Neural cell (in vitro differentiated cells): ENCODE data around the gene SIK3. TPM values are rescaled to one million over a fixed set of nuclear protein-coding genes. Genes with fewer than 3 reads are reported as not detected.

ENCODE experiments used
- H2AFZ ChIP-seq: fragments of 200-600, 300-800 bp; sonication (generic), shearing (Covaris generic); 2 replicates; pipeline ENCODE4 v1.6.0; 2014; ENCODE audit warnings: low read depth, mild to moderate bottlenecking, antibody characterized with exemption, low read length, moderate library complexity
- H3F3A ChIP-seq: fragments of 200-600 bp; shearing (Covaris generic); 2 replicates; pipeline ENCODE4 v1.6.1; 2016; ENCODE audit warnings: mild to moderate bottlenecking, moderate library complexity, mixed read lengths, antibody characterized with exemption, low read length; ENCODE audit not compliant: insufficient read depth, poor library complexity, severe bottlenecking
- H3K27ac ChIP-seq: fragments of 200-600, 300-800 bp; sonication (generic), shearing (Covaris generic); 2 replicates; pipeline ENCODE4 v1.5.1; 2014; ENCODE audit warnings: mild to moderate bottlenecking, low read length, moderate library complexity
- H3K27me3 ChIP-seq: fragments of 300-800, 200-600 bp; sonication (generic), shearing (Covaris generic); 2 replicates; pipeline ENCODE4 v1.6.0; 2014; ENCODE audit warnings: mild to moderate bottlenecking, low read depth, low read length, moderate library complexity; ENCODE audit not compliant: insufficient read depth
- H3K36me3 ChIP-seq: fragments of 300-800, 200-600 bp; sonication (generic), shearing (Covaris generic); 2 replicates; pipeline ENCODE4 v1.5.1; 2014; ENCODE audit warnings: mild to moderate bottlenecking, antibody characterized with exemption, low read length, moderate library complexity; ENCODE audit not compliant: insufficient read depth
- H3K4me2 ChIP-seq: fragments of 300-800, 200-600 bp; sonication (generic), shearing (Covaris generic); 2 replicates; pipeline ENCODE4 v1.6.0; 2014; ENCODE audit warnings: mild to moderate bottlenecking, low read length
- H3K4me3 ChIP-seq: fragments of 300-800, 200-600 bp; sonication (generic), shearing (Covaris generic); 2 replicates; pipeline ENCODE4 v1.5.1; 2014; ENCODE audit warnings: mild to moderate bottlenecking, low read length, moderate library complexity
- H3K79me2 ChIP-seq: fragments of 200-600 bp; shearing (Covaris generic); replicated peaks from 2 replicates; pipeline ENCODE4 v1.6.0; 2014; ENCODE audit warnings: mild to moderate bottlenecking, low read length, moderate library complexity; ENCODE audit not compliant: insufficient read depth
- H3K9ac ChIP-seq: fragments of 300-800, 200-600 bp; sonication (generic), shearing (Covaris generic); 2 replicates; pipeline ENCODE4 v1.6.1; 2016; ENCODE audit warnings: mild to moderate bottlenecking, low read length, mixed read lengths
- H3K9me2 ChIP-seq: fragments of 200-600 bp; shearing (Covaris generic); 2 replicates; pipeline ENCODE4 v1.6.1; 2016; ENCODE audit warnings: mild to moderate bottlenecking, low read length, mixed read lengths; ENCODE audit not compliant: insufficient read depth
- H3K9me3 ChIP-seq: fragments of 200-600, 300-800 bp; sonication (generic), shearing (Covaris generic); 2 replicates; pipeline ENCODE4 v1.6.1; 2016; ENCODE audit warnings: mild to moderate bottlenecking, mixed run types, low read length, moderate library complexity, mixed read lengths
- H4K20me1 ChIP-seq: fragments of 200-600 bp; shearing (Covaris generic); 2 replicates; pipeline ENCODE4 v1.6.1; 2016; ENCODE audit warnings: mild to moderate bottlenecking, mixed run types; ENCODE audit not compliant: insufficient read depth
- CTCF ChIP-seq: fragments of 450-650 bp; IDR thresholded peaks from 2 replicates; pipeline ENCODE4 v1.5.1; 2014; ENCODE audit warnings: antibody characterized with exemption, mild to moderate bottlenecking, moderate library complexity; ENCODE audit not compliant: poor library complexity, severe bottlenecking
- EP300 ChIP-seq: fragments of 450-650 bp; conservative IDR thresholded peaks from 2 replicates; pipeline ENCODE4 v1.6.1; 2014; ENCODE audit warnings: antibody characterized with exemption, mild to moderate bottlenecking, moderate library complexity; ENCODE audit not compliant: poor library complexity, severe bottlenecking
- EZH2 ChIP-seq: fragments of 200-600, 300-800 bp; shearing (Covaris generic), sonication (generic); IDR thresholded peaks from 2 replicates; pipeline ENCODE4 v1.6.1; 2014; ENCODE audit warnings: antibody characterized with exemption, low read length, borderline replicate concordance, mild to moderate bottlenecking; ENCODE audit not compliant: insufficient read depth, poor library complexity, severe bottlenecking
- MXI1 ChIP-seq: fragments of 450-650 bp; conservative IDR thresholded peaks from 2 replicates; pipeline ENCODE4 v1.6.1; 2014; ENCODE audit warnings: antibody characterized with exemption, mild to moderate bottlenecking; ENCODE audit not compliant: poor library complexity, severe bottlenecking
- POLR2AphosphoS5 ChIP-seq: IDR thresholded peaks from 2 replicates; pipeline ENCODE4 v1.6.1; 2012
- RAD21 ChIP-seq: fragments of 450-650 bp; conservative IDR thresholded peaks from 2 replicates; pipeline ENCODE4 v1.6.1; 2014; ENCODE audit warnings: antibody characterized with exemption, mild to moderate bottlenecking, moderate library complexity
- SMC3 ChIP-seq: fragments of 450-650 bp; conservative IDR thresholded peaks from 2 replicates; pipeline ENCODE4 v1.6.1; 2014; ENCODE audit warnings: antibody characterized with exemption, mild to moderate bottlenecking, moderate library complexity; ENCODE audit not compliant: poor library complexity
- TAF1 ChIP-seq: IDR thresholded peaks from 2 replicates; pipeline ENCODE4 v1.6.1; 2012; ENCODE audit warnings: low read depth
- polyA plus RNA-seq: library from polyadenylated mRNA; depleted of rRNA; stranded (reverse); fragments of >200 nt; gene quantifications from 2 replicates; pipeline ENCODE4 v1.2.3, GENCODE V29; 2014
- TF ChIP-seq, protein P1 (sequence below): IDR thresholded peaks from 2 replicates; pipeline ENCODE4 v1.6.1; 2012; ENCODE audit warnings: borderline replicate concordance

SIK3 gene
- polyA plus RNA-seq, 1 donor from 2014 or later = 11.2 TPM

GRCh38 chr11:116916052-116916451, 182.2 kb downstream of the SIK3 start:
- H3K9ac ChIP-seq = no peak overlapping the region
- H3K4me2 ChIP-seq = no peak overlapping the region
- no peaks in the 10 kb centered on the region for H3F3A ChIP-seq
- no peak overlapping the region for H2AFZ ChIP-seq
- no peak overlapping the region for H3K4me3 ChIP-seq
- H3K9me3 ChIP-seq = no peaks in the 10 kb centered on the region
- H3K36me3 ChIP-seq = no peaks in the 10 kb centered on the region
- TF ChIP-seq EP300 (no peak), MXI1 (no peak), TAF1 (no peak), CTCF (no peak), POLR2AphosphoS5 (no peak), SMC3 (no peak), EZH2 (no peak)
- TF ChIP-seq, protein P1, sequence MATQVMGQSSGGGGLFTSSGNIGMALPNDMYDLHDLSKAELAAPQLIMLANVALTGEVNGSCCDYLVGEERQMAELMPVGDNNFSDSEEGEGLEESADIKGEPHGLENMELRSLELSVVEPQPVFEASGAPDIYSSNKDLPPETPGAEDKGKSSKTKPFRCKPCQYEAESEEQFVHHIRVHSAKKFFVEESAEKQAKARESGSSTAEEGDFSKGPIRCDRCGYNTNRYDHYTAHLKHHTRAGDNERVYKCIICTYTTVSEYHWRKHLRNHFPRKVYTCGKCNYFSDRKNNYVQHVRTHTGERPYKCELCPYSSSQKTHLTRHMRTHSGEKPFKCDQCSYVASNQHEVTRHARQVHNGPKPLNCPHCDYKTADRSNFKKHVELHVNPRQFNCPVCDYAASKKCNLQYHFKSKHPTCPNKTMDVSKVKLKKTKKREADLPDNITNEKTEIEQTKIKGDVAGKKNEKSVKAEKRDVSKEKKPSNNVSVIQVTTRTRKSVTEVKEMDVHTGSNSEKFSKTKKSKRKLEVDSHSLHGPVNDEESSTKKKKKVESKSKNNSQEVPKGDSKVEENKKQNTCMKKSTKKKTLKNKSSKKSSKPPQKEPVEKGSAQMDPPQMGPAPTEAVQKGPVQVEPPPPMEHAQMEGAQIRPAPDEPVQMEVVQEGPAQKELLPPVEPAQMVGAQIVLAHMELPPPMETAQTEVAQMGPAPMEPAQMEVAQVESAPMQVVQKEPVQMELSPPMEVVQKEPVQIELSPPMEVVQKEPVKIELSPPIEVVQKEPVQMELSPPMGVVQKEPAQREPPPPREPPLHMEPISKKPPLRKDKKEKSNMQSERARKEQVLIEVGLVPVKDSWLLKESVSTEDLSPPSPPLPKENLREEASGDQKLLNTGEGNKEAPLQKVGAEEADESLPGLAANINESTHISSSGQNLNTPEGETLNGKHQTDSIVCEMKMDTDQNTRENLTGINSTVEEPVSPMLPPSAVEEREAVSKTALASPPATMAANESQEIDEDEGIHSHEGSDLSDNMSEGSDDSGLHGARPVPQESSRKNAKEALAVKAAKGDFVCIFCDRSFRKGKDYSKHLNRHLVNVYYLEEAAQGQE = no peak
- no peak overlapping the region for H3K27ac ChIP-seq
- no peaks in the 10 kb centered on the region for H3K27me3 ChIP-seq
- no peaks in the 10 kb centered on the region for H3K9me2 ChIP-seq
- no peaks in the 10 kb centered on the region for H4K20me1 ChIP-seq
- no peaks in the 10 kb centered on the region for H3K79me2 ChIP-seq

DNA sequence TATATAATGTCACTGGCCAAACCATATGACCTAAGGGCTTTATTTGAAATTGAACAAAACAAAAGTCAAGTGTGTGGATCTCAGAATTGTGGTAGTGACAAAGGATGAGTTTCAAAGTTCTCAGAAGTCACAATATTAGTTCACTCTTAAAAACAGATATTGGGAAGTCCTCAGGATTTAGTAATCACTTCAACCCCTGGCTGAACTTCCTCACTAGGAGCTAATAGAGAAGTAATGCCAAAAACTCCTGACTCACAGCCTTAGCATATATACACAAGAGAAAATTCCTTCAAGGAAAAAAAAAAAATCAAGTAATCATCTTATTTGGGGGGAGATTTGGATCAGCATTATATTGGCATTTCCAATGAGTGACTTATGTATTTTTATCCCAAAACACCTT, 185.2 kb downstream of the SIK3 start:
- no peaks in the 10 kb centered on the region for H3K27me3 ChIP-seq
- H3K9me3 ChIP-seq = no peaks in the 10 kb centered on the region
- no peaks in the 10 kb centered on the region for H3K79me2 ChIP-seq
- H4K20me1 ChIP-seq = no peaks in the 10 kb centered on the region
- no peaks in the 10 kb centered on the region for H3K9me2 ChIP-seq
- H3F3A ChIP-seq = no peaks in the 10 kb centered on the region
- H3K27ac ChIP-seq = no peak overlapping the region
- H2AFZ ChIP-seq = no peak overlapping the region
- no peak overlapping the region for H3K4me2 ChIP-seq
- no peak overlapping the region for H3K9ac ChIP-seq
- no peaks in the 10 kb centered on the region for H3K36me3 ChIP-seq
- H3K4me3 ChIP-seq = no peak overlapping the region
- TF ChIP-seq RAD21 = no peak
- no peak for TF ChIP-seq POLR2AphosphoS5
